Measurements from ENCODE around the gene DOCK2.

- TF ChIP-seq CTCF (IDR thresholded peaks at IDR 0.05) (no peak), POLR2A (IDR thresholded peaks at IDR 0.05) (no peak)
These were observed 177.4 kb downstream of the DOCK2 start for GRCh38 chr5:169814522-169814921.
